NOMO-1 (cell line): ENCODE measurements around the gene AMPD3.
A peak's percentile ranks its signal among the peaks of the same experiment; 100 is the strongest.

ENCODE experiments used
- DNase-seq, 2 experiments: peaks; one replicate each; lab custom pipeline; 2025; ENCODE audit not compliant: unreplicated experiment in 2 of 2; lab: John Stamatoyannopoulos, UW

AMPD3 gene

DNA sequence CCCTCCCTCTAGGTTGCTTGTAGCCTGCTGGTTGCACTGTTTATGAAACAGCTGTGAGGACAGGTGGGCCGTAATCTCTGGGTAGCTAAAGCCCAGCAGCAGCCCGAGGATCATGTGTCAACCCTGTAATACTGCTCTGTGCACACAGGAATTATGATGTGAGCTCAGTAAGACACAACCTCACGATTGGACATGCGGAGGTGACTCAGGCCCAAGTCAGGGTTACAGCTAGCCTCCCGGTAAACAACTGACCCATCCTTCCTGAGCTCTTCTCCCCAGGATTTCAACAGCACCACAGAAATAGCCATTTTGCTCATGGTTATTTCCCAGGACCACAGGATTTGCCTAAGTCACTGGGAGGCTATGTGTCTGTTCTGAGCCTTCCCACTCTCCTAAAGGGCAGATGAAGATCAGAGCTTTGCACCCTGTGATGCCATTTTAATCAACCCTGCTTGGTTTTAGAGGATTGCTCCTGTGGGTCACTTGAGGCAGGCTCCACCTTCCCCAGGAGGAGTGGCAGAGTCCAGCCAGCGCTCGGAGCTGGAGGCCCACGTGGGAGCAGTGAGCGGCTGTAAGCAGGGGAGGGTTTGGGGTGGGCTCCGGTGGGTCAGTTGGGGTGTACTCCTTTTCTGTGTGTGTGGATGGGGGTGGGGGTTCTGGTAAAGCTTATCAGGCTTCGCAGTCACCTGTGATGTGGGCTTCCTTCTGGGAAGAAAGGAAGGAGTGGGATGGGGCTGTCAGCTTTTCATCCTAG lies at the start of gene AMPD3:
Gene AMPD3 (plus strand): TSS at position 387 of the 754 bp plus-strand sequence. CDS start 6,256 bp downstream, outside the sequence.
- no peak for DNase-seq

DNA sequence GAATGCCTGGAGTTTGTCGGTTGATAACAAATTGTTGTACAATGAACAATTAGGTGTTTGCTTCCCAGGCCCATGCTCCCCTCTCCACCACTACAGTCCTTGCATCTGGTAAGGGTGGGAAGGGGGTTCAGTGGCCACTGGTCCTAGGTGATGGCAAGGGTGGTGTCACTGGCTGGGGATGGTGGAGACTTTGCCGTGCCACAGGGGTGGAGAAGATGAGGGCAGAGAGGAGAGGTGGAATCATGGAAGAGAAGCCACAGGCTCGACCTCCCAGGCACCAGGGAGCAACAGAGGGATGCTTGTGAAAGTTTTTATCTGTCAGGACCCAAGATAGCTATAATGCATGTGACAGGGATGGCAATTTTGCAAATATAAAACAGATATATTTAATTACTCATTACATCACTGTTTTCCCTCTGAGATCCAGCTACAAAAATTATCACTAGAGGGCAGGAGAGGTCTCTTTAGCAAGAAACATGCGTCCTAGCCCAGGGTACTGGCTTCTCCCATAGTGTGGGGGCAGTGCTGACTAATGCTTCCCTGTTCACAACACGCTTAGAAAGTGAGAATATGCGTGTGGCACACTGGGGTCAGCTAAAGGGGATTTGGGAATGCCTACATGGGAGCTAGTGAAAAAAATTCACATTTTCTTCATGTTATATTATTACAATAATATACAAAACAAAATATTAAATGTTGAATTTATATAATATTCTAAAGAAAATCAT lies 49.0 kb upstream of the AMPD3 start:
- DNase-seq: peak; percentile 68 to 76

DNA sequence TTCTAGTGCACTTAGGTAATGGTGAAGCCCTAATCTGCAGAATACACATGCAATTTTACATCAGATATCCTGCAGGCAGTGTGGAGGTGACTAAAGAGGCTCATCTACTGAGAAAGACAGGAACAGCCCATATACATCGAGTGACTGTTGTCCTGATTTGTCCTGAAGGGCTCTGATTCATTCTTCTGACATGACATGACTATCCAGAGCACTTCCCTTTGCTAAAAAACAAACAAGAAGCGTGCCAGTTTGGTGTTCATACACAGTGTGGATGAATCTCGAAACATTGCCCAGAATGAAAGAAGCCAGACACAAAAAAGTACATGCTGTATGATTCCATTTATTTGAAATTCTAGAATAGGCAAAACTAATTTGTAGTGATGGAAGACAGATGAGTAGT lies 48.0 kb upstream of the AMPD3 start:
- DNase-seq: no peak

DNA sequence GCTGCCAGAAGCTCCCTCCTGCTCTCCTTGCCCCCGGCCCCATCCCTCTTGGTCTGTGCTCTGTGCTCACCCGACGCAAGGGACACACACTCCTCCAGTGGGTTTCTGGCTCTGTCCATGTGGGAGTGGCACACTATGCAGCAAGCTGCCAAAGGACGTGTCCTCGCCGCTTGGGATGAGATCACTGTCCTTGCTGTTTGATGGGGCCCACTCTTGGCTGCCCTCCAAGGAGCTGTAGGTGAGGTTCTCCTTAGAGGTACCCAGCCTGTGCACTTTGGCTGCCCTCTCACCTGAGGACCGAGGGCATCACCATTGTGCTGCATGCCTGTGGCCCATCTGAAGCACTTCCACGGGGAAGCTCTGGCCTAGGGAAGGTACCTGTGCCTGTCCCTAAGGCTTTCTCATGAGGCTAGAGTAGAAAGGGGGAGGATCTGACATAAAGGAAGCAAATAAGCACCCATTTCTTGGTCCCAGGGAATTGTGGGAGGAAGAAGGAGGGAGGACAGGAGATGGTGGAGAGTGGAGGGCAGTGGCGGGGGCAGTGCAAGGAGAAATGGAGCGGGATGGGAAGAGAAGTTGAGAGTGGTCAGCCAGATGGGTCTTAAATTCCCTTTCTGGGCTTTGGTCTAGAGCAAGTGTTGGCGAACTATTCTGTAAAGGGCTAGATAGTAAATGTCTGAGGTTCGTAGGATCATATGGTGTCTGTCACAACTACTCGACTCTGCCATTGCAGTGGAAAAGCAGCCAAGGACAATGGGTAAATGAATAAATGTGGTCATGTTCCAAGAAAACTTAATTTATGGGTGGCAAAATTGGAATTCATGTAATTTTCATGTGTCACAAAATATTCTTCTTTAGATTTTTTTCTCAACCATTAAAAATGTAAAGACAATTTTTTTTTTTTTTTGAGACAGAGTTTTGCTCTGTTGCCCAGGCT lies 47.0 kb upstream of the AMPD3 start:
- no peak for DNase-seq

DNA sequence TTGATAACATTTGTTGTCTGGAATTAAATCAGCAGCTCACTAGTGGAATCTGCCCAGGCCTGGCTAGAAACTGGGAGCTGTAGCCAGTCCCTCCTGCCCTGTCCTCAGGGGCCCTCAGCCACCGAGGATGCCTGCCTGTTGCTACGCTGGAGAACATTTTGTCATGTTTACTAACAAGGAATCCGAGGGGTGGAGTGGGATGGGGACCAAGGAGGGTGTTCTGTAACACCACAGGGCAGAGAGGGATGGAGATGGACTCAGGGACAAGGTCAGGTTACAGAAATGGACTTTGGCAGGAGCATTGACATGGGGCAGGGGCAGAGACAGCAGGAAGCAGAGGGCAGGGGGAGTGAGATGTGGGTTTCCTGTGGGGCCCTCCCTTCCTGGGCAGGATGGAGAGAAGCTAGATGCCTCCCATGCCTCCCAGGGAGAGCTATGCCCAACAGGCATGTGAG lies 45.8 kb upstream of the AMPD3 start:
- no peak for DNase-seq

DNA sequence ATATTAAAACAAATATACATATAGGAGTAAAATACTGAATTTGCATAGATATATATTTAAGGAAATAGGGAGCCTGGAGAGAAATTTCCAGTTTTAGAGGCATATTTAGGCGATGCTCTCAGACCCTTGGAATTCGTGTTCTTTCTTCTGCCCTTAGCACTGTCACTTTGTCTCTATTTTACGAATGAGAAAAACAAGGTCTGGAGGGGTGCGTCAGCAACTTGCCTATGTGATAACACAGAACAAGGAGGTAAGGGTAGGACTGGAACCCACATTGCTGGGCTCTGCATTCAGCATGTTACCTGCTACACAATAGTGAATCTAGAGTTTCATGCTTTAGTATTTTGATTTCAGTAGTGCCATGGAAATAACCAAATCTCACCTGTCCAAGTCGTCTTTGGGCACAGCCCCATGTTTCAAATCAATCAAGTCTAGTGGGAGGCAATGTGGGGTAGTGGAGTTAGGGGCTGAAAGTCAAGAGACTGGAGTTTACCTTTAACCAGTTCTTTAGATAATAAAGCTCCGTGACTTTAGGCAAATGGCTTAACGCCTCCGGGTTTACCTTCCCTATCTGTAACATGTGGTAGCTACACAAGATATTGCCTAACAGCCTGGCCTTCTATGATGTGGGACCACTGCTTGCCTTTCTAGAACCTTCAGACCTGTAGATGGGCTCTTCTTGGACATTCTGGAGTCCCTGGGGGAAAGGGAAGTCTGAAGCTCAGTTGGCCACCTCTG lies 44.8 kb upstream of the AMPD3 start:
- DNase-seq: no peak

DNA sequence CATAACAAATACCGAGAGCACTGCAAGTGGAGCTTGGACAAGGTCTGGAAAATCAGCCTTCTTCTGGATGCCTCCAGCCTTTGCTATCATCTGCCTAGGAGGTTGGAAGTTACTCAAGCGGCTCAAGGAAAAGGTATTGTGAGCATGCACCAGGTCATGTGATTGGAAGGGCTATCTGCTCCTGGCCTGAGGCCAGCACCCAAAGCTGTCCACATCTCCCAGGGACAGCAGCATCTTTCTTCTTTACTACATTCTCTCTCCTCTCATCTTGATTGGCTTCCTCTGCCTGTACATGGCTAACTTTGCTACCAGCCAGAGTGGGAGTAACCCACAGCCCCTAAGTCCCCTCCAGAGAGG lies 44.2 kb upstream of the AMPD3 start:
- DNase-seq: no peak

DNA sequence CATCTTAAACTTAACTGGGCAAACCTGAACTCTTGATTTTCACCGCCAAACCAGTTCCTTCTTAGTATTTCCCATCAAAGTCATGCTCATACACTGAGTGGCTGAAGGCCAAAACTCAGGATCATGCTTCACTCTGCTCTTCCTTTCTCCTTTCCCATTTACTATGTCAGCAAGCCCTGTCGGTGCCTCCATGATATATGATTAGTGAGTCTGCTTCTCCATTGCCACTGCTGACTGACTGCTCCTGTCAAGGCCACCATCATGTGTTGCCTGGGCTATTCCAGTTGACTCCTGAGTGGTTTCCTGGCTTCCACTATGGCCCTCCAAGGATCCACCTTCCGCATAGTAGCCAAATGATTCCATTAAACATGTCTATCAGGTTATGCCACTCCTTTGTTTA lies 42.8 kb upstream of the AMPD3 start:
- DNase-seq: no peak

DNA sequence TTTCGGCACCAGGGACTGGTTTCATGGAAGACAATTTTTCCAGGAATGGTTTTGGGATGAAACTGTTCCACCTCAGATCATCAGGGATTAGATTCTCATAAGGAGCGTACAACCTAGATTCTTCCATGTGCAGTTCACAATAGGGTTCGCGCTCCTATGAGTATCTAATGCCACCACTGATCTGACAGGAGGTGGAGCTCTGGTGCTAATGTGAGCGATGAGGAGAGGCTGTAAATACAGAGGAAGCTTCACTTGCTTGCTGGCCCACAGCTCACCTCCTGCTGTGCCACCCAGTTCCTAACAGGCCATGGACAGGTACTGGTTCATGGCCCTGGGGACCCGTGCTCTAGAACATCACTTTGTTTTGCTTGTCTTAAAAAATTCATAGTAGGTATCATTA lies 41.8 kb upstream of the AMPD3 start:
- DNase-seq: peak; percentile 20 to 59

DNA sequence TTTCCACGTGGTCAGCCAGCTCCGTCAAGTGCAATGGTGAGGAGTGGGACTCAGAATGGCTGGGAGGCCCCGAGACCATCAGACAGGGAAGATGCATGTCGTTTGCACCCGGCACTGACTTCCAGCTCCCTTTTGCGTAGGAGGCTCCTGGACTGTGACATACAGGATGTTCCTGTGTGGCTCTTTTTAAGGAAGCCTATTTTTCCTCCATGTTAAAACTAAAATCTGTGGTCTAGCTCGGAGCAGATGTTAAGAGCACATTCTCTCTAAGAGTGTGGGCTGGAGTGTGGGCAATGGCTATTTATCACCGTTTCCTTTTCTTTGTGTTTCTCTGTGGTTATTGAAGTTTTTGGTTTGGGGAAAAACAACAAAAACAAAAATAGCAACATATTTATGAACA lies 40.9 kb upstream of the AMPD3 start:
- no peak for DNase-seq

DNA sequence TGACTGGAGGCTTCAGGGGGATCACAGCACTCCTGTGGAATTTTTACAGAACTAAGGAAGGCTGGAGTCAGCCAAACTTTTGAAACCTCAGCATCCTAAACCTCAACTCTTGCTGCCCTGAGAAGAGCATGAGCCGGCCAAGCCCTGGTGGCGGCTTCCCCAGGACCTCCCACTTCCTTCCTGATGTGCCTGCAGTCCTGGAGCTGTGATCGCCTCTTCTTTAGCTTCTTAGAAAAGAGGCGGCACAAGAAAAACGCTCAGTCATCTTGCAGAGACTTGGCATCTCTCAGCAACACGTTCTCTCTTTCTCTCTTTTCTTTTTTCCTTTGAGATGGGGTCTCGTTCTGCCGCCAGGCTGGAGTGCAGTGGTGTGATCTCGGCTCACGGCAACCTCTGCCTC lies 40.4 kb upstream of the AMPD3 start:
- peak; percentile 77 to 79 for DNase-seq

DNA sequence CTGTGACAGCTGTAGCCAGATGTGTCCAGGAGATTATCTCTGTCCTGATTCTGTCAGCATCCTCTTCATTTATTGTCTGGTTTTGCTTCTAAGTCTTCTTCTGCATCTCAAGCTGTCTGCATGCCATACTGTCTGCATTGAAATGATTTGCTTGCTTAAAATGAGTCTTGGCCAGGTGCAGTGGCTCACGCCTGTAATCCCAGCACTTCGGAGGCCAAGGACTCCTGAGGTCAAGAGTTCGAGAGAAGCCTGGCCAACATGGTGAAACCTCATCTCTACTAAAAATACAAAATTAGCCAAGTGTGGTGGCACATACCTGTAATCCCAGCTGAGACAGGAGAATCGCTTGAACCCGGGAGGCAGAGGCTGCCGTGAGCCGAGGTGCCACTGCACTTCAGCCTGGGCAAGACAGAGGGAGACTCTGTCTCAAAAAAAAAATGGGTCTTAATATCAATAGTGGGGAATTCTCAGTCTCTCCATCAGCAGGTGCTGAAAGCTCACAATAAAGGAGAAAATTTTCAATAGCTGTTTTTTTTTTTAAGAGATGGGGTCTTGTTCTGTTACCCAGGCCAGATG lies 39.2 kb upstream of the AMPD3 start:
- no peak for DNase-seq

DNA sequence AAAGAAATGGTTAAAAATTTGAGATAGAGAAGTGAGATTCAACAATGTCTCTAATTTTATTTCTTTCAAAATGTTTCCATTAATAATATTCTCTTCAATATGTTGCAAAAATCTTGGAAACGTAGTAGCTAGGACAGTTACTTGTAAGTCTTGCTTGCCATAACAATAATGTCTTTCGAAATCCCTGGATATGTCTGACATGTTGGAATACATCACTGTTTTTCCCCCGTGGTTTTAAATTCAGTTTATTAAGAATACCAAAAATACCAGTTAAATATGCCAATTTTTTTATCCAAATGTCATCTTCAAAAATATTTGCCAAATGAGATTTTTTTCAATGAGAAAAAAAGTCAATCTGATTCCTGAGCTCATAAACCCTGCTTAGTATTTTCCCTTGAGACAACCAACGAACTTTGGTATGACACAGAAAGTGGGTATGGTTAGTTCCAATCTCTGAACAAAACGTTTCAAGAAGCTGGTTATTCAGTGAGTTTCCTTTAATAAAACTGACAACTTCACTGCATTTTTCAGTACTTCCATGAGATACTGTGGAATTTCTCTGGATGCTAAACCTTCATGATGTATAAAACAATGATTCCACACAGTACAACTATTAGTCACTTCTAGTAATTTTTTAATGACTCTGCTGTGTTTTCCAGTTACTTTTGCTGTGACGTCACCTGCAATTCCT lies 36.7 kb upstream of the AMPD3 start:
- no peak for DNase-seq

DNA sequence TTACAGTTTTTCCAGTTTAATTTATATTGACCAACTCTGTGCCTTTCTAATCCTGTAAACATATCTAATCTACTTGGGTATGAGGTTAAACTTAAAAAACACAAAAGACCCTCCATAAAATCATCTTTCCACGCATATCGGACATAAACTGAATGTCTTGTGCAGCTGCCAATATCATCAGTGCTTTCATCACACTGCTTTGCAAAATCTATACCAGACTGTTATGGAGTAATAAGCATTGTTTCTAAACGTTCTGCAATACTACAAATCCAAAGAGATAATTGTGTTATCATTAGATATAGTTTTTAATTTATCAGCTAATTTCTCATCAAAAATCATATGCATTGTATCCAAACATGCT lies 36.1 kb upstream of the AMPD3 start:
- DNase-seq: no peak

DNA sequence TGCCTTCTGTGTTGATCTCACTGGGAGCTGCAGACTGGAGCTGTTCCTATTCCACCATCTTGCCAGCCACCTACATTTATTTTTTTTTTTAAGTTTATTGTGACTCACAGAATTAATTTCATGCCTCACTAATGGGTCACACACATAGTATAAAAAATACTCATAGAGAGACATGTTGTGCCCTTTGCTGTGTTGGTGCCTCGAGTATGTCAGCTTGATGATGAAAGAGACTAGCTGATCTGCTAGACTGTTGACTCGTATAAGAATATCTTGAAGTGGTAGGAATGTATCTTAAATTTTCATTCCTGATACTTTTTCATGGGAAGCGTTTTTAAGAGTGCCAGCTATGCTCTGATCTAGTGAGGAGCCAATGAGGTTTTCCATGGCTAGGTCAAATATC lies 28.6 kb upstream of the AMPD3 start:
- no peak for DNase-seq

DNA sequence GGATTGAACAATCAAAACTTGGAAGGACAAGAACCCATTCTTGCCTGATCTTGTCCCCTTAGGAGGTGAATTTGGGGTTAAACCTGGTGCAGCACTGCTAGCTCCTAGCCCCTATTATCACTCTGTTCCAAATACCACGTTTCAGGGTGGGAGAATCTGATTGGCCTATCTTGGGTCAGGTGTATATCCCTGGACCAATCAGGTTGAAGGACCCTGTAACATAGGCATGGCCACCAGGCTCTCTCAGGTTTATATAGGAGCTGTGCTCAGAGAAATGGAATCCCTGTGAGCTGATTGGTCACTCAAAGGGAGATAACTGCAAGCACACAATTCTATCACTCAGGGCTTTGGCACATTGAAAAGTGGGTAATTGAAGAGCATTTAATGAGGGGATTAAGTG lies 26.6 kb upstream of the AMPD3 start:
- no peak for DNase-seq

DNA sequence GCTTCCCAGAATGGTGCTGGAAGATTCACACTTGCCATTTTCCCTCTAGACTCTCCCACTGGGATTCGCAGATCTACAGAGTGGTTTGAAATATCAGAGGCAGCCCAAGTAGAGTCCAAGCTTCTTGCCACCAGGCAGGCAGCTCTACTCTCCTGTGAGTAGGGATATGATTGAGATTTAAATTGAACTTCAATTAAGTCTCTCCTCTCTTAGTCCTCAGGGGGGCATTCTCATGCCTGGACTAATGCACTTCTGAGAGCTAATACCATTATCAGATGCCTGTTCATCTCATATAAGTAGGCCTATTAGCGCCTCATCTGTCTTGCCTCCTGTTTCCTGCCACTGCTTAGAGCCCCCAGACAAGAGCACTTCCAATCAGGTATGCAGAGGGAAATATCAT lies 25.5 kb upstream of the AMPD3 start:
- DNase-seq: no peak

DNA sequence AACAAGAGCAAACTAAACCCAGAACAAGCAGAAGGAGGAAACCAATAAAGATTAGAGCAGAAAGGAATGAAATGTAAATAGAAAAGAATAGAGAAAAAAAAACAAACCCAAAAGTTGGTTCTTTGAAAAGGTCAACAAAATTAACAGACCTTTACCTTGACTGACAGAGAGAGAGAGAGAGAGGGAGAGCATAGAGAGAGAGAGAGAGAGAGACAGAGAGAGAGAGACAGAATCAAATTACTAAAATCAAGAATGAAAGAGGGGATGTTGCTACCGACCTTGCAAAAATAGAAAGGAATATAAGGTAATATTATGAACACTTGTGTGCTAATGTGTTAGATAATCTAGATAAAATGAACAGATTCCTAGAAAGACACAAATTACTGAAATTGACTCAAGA lies 22.6 kb upstream of the AMPD3 start:
- no peak for DNase-seq

DNA sequence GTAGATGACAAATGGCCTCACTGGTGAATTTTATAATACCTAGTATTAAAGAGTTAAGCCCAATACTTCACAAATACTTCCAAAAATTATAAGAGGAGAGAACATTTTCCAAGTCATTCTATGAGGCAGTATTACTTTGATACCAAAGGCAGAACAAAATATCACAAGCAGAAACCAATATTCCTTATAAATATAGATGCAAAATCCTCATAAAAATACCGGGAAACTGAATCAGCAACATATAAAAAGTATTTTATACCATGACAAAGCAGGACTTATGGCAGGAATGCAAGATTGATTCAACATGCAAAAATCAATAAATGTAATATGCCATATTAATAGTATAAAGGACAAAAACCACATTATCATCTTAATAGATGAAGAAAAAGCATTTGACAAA lies 22.1 kb upstream of the AMPD3 start:
- DNase-seq: no peak

DNA sequence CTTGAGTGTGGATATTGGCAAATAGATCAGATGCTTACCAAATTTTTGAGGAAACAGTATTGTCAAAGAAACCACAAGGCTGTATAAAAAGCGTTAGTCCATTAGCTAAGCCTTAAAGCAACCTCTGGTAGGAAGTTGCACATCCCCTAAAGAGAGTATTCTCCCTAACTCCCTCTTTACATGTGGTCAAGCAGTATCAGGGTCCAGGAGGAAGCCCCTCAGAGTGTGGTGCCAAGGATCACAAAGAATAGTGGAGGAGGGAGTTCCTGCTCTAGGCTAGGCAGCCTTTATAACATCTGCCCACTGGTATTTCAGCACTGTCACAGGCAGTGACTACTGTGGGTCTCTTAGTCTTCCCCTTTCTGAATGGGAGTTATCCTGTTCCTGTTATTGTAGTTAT lies 18.8 kb upstream of the AMPD3 start:
- peak; percentile 90 to 97 for DNase-seq
